ENCODE data around the gene HES7. TPM values are rescaled to one million over a fixed set of nuclear protein-coding genes. Genes with fewer than 3 reads are reported as not detected.

Gene HES7
- total and polyA plus RNA-seq, 3 experiments from 2014 or later, result 1.6 to 1.8 TPM; not detected in 1

- Histone ChIP-seq H3K36me3 (ENCODE audit: insufficient read depth, low read length) (no peaks in the 10 kb centered on the region), H3K9me3 (ENCODE audit: low read length) (no peaks in the 10 kb centered on the region), H3K4me1 (ENCODE audit: insufficient read depth, low read length) (peaks cover 49% of the 10 kb centered on the region), H3K27ac (ENCODE audit: low read depth, low read length) (peak overlapping the region; percentile 24), H3K4me3 (ENCODE audit: low read length) (peak overlapping the region; percentile 91), H3K27me3 (ENCODE audit: insufficient read depth, low read length, poor library complexity, severe bottlenecking) (peaks cover 7% of the 10 kb centered on the region)
- H3K9me3 Mint-ChIP-seq, result peaks cover 0 to 5% (median 2%) of the 10 kb centered on the region in 5 donors
- H3K36me3 Mint-ChIP-seq, result peaks cover 0 to 14% (median 0%) of the 10 kb centered on the region in 3 donors
- POLR2A ChIA-PET, result interaction anchor here (1.1 to 1.6 kb wide), 4 partner anchors 31 to 123 kb away, joined by 3 to 7 read pairs (median 4); partner anchors contain the start of gene CTC1
- CTCF ChIA-PET, result interaction anchor here (1.2 to 2.7 kb wide), 6 partner anchors 11 to 123 kb away, joined by 4 to 19 read pairs (median 6); partner anchors contain the start of gene CTC1
- DNase-seq, result peak; percentile 76 to 89 (median 82)
- peak overlapping the region; percentile 84 to 94 (median 90) for H3K4me3 Mint-ChIP-seq
- H3K27me3 Mint-ChIP-seq, result peaks cover 23 to 39% of the 10 kb centered on the region in 2 donors
- peak overlapping the region; percentile 16 to 93 (median 70) for H3K27ac Mint-ChIP-seq
- H3K4me1 Mint-ChIP-seq, result peaks cover 51 to 63% (median 59%) of the 10 kb centered on the region in 3 donors
Observed at GRCh38 chr17:8125154-8125946, 1.4 kb upstream of the HES7 start.

DNA sequence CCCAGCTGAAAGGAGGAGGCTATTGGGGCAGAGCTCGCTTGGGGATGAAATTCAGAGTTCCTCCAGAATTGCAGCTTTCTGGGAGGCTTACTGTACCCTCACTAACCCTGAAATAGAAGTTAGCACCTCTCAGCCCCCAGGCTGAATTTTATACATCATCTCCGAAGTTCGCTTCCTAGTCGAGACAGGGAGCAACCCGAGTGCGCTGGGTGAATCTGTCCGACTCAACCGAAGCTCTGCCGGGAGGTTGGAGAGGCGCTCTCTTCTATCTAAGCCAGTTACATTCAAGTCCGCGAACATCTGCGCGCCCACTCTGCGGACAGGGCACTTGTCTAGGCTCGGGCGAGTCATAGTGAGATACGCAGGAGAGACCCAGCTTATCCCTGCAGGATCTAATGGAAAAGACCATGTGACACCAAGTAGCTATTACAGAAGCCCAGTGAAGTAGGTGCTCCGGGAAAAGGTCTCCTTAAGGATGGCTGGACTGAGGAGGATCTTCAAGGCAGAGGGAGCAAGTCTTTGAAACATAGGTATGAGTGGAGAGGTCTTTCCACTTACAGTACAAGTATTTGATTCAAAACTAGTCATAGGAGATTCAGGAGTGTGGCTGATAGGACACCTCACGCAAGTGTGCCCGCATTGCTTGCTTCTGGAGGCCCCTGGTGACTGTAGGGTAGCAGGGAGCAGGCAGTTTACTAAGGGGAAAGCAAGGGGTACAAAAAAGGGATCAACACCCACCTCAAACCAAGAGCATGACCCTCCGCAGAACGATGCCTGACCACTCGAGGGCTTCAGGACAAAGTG lies 646 bp upstream of the HES7 start:
- DNase-seq, result peak in 2 of 5 donors; percentile 7 to 15

DNA sequence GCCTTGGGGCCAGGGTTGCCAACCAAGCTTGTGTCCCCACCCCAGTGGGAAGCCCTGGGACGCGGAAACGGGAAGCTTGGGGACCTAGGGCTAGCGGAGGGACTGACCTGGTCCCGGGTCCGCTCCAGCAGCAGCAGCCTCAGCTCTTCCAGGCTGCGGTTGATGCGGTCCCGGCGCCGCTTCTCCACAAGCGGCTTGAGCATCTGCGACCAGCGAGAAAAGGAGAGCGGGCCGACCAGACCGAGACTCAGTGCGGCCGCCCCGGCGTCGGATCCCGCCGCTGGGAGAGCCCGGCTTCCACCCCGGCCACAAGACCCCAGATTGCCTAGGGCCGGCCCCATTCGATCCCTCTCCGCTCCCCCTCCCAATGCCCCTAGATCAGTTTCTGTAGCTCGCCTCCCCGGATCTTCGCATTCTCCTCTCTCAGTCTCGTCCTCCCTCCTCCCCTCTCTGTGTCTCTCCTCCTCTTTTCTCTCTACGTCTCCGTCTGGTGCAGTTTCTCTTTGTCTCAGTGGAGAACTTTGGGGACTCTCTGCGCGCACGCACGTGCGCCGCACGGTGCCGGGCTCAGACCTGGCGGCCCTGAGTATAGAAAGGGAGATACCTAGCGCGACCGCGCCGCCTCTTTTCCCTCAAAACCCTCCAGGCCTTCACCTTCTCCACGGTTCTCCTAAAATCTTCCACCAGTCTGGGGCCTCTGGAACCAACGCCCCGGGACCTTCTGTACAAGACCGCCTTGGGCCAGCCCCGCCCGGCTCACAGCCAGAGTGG lies 797 bp downstream of the HES7 start:
- H3K27me3 Mint-ChIP-seq, result peaks cover 27 to 59% of the 10 kb centered on the region in 2 donors
- CTCF ChIA-PET, result interaction anchor here (0.7 to 2.7 kb wide), 5 partner anchors 10 to 177 kb away, joined by 3 to 19 read pairs (median 7); no protein-coding TSS in a partner anchor
- H3K27ac Mint-ChIP-seq, result peak overlapping the region in 7 of 8 donors; percentile 8 to 85 (median 58)
- H3K9me3 Mint-ChIP-seq, result peaks cover 0 to 17% (median 8%) of the 10 kb centered on the region in 5 donors
- peaks cover 7% of the 10 kb centered on the region for H3K27me3 ChIP-seq (ENCODE audit: insufficient read depth, low read length, poor library complexity, severe bottlenecking)
- no peaks in the 10 kb centered on the region for H3K36me3 ChIP-seq (ENCODE audit: insufficient read depth, low read length)
- H3K4me3 Mint-ChIP-seq, result peak overlapping the region; percentile 84 to 94 (median 90)
- H3K9me3 ChIP-seq (ENCODE audit: low read length), result no peaks in the 10 kb centered on the region
- H3K4me1 Mint-ChIP-seq, result peaks cover 69 to 85% (median 81%) of the 10 kb centered on the region in 3 donors
- H3K4me3 ChIP-seq (ENCODE audit: low read length), result peak overlapping the region; percentile 91
- POLR2A ChIA-PET, result interaction anchor here (0.5 to 2.4 kb wide), 7 partner anchors 14 to 258 kb away, joined by 3 to 9 read pairs (median 3); no protein-coding TSS in a partner anchor
- DNase-seq, result peak in 3 of 5 donors; percentile 41 to 59 (median 49)
- peaks cover 63% of the 10 kb centered on the region for H3K4me1 ChIP-seq (ENCODE audit: insufficient read depth, low read length)
- no peak overlapping the region for H3K27ac ChIP-seq (ENCODE audit: low read depth, low read length)
- H3K36me3 Mint-ChIP-seq, result peaks cover 0 to 24% (median 0%) of the 10 kb centered on the region in 3 donors

More for the DNA sequence above, 646 bp upstream of the HES7 start:
- Histone ChIP-seq H3K9me3 (ENCODE audit: low read length) (no peaks in the 10 kb centered on the region), H3K36me3 (ENCODE audit: insufficient read depth, low read length) (no peaks in the 10 kb centered on the region), H3K27ac (ENCODE audit: low read depth, low read length) (no peak overlapping the region), H3K27me3 (ENCODE audit: insufficient read depth, low read length, poor library complexity, severe bottlenecking) (peaks cover 7% of the 10 kb centered on the region), H3K4me1 (ENCODE audit: insufficient read depth, low read length) (peaks cover 57% of the 10 kb centered on the region), H3K4me3 (ENCODE audit: low read length) (peak overlapping the region; percentile 91)
- peaks cover 0 to 11% (median 2%) of the 10 kb centered on the region in 5 donors for H3K9me3 Mint-ChIP-seq
- CTCF ChIA-PET, result interaction anchor here (0.6 to 2.7 kb wide), 11 partner anchors 10 to 123 kb away, joined by 3 to 19 read pairs (median 4); partner anchors contain the start of gene CTC1
- POLR2A ChIA-PET, result interaction anchor here (1.1 to 1.4 kb wide), 5 partner anchors 16 to 124 kb away, joined by 3 to 7 read pairs (median 3); partner anchors contain the start of gene CTC1
- peak overlapping the region; percentile 29 to 86 (median 72) for H3K27ac Mint-ChIP-seq
- peak overlapping the region; percentile 84 to 94 (median 90) for H3K4me3 Mint-ChIP-seq
- peaks cover 25 to 46% of the 10 kb centered on the region in 2 donors for H3K27me3 Mint-ChIP-seq
- H3K36me3 Mint-ChIP-seq, result peaks cover 0 to 16% (median 0%) of the 10 kb centered on the region in 3 donors
- peaks cover 59 to 71% (median 67%) of the 10 kb centered on the region in 3 donors for H3K4me1 Mint-ChIP-seq

GRCh38 chr17:8122422-8122923 lies 1.4 kb downstream of the HES7 start:
- DNase-seq, result peak in 1 of 5 donors; percentile 12

GRCh38 chr17:8121681-8122421 lies 2.1 kb downstream of the HES7 start:
- POLR2A ChIA-PET, result interaction anchor here (0.6 to 2.4 kb wide), 4 partner anchors 17 to 99 kb away, joined by 3 to 9 read pairs (median 4); no protein-coding TSS in a partner anchor
- CTCF ChIA-PET, result interaction anchor here (0.7 to 1.7 kb wide), 6 partner anchors 11 to 179 kb away, joined by 3 to 7 read pairs (median 4); no protein-coding TSS in a partner anchor
- H3K27me3 ChIP-seq (ENCODE audit: insufficient read depth, low read length, poor library complexity, severe bottlenecking), result peaks cover 7% of the 10 kb centered on the region
- peaks cover 67% of the 10 kb centered on the region for H3K4me1 ChIP-seq (ENCODE audit: insufficient read depth, low read length)
- no peak overlapping the region for H3K27ac ChIP-seq (ENCODE audit: low read depth, low read length)
- H3K4me3 ChIP-seq (ENCODE audit: low read length), result peak overlapping the region; percentile 91
- H3K27me3 Mint-ChIP-seq, result peaks cover 28 to 55% of the 10 kb centered on the region in 2 donors
- H3K27ac Mint-ChIP-seq, result peak overlapping the region in 1 of 8 donors; percentile 85
- H3K4me3 Mint-ChIP-seq, result peak overlapping the region; percentile 84 to 94 (median 90)
- no peaks in the 10 kb centered on the region for H3K36me3 ChIP-seq (ENCODE audit: insufficient read depth, low read length)
- H3K36me3 Mint-ChIP-seq, result peaks cover 0 to 24% (median 0%) of the 10 kb centered on the region in 3 donors
- peak in 2 of 5 donors; percentile 36 to 43 for DNase-seq
- no peaks in the 10 kb centered on the region for H3K9me3 ChIP-seq (ENCODE audit: low read length)
- H3K4me1 Mint-ChIP-seq, result peaks cover 70 to 88% (median 84%) of the 10 kb centered on the region in 3 donors
- peaks cover 0 to 17% (median 8%) of the 10 kb centered on the region in 5 donors for H3K9me3 Mint-ChIP-seq

More at GRCh38 chr17:8122422-8122923, 1.4 kb downstream of the HES7 start:
- peaks cover 28 to 59% of the 10 kb centered on the region in 2 donors for H3K27me3 Mint-ChIP-seq
- H3K36me3 ChIP-seq (ENCODE audit: insufficient read depth, low read length), result no peaks in the 10 kb centered on the region
- peaks cover 0 to 24% (median 0%) of the 10 kb centered on the region in 3 donors for H3K36me3 Mint-ChIP-seq
- H3K9me3 Mint-ChIP-seq, result peaks cover 0 to 17% (median 8%) of the 10 kb centered on the region in 5 donors
- POLR2A ChIA-PET, result interaction anchor here (0.5 to 2.4 kb wide), 7 partner anchors 13 to 99 kb away, joined by 3 to 9 read pairs (median 3); no protein-coding TSS in a partner anchor
- H3K27me3 ChIP-seq (ENCODE audit: insufficient read depth, low read length, poor library complexity, severe bottlenecking), result peaks cover 7% of the 10 kb centered on the region
- CTCF ChIA-PET, result interaction anchor here (0.7 to 2.7 kb wide), 8 partner anchors 10 to 178 kb away, joined by 3 to 19 read pairs (median 4); no protein-coding TSS in a partner anchor
- peak overlapping the region; percentile 91 for H3K4me3 ChIP-seq (ENCODE audit: low read length)
- no peaks in the 10 kb centered on the region for H3K9me3 ChIP-seq (ENCODE audit: low read length)
- H3K27ac Mint-ChIP-seq, result peak overlapping the region in 4 of 8 donors; percentile 14 to 85 (median 58)
- peaks cover 69% of the 10 kb centered on the region for H3K4me1 ChIP-seq (ENCODE audit: insufficient read depth, low read length)
- peaks cover 74 to 91% (median 87%) of the 10 kb centered on the region in 3 donors for H3K4me1 Mint-ChIP-seq
- no peak overlapping the region for H3K27ac ChIP-seq (ENCODE audit: low read depth, low read length)
- H3K4me3 Mint-ChIP-seq, result peak overlapping the region; percentile 84 to 94 (median 90)

- ChIA-PET POLR2A (interaction anchor here (2.1 kb wide), 1 partner anchor 35 kb away, joined by 5 read pairs; no protein-coding TSS in a partner anchor), CTCF (interaction anchor here (1.1 kb wide), 1 partner anchor 18 kb away, joined by 3 read pairs; no protein-coding TSS in a partner anchor)
- H3K9me3 ChIP-seq (ENCODE audit: low read length), result no peaks in the 10 kb centered on the region
- no peaks in the 10 kb centered on the region for H3K36me3 ChIP-seq (ENCODE audit: insufficient read depth, low read length)
- peaks cover 67 to 84% (median 84%) of the 10 kb centered on the region in 3 donors for H3K4me1 Mint-ChIP-seq
- peaks cover 65% of the 10 kb centered on the region for H3K4me1 ChIP-seq (ENCODE audit: insufficient read depth, low read length)
- no peak for DNase-seq
- peaks cover 12% of the 10 kb centered on the region for H3K27me3 ChIP-seq (ENCODE audit: insufficient read depth, low read length, poor library complexity, severe bottlenecking)
- H3K4me3 ChIP-seq (ENCODE audit: low read length), result peak overlapping the region; percentile 92
- H3K36me3 Mint-ChIP-seq, result peaks cover 0 to 21% (median 0%) of the 10 kb centered on the region in 3 donors
- H3K9me3 Mint-ChIP-seq, result peaks cover 0 to 17% (median 8%) of the 10 kb centered on the region in 5 donors
- no peak overlapping the region for H3K27ac ChIP-seq (ENCODE audit: low read depth, low read length)
- H3K4me3 Mint-ChIP-seq, result peak overlapping the region; percentile 84 to 98 (median 94)
- H3K27ac Mint-ChIP-seq, result peak overlapping the region in 1 of 8 donors; percentile 100
- peaks cover 32 to 58% of the 10 kb centered on the region in 2 donors for H3K27me3 Mint-ChIP-seq
Observed at GRCh38 chr17:8121407-8121680, 2.6 kb downstream of the HES7 start.
